Sigmoid colon (tissue), 7 donors: ENCODE measurements around the gene NRG2. TPM values are rescaled to one million over a fixed set of nuclear protein-coding genes. Genes with fewer than 3 reads are reported as not detected.

Experiments used
- DNase-seq: peaks from one replicate; pipeline ENCODE4 v3.0.0-alpha.2; 2019
- H3K27ac ChIP-seq, 4 donors: fragments of 200-600 bp; sonication (generic); one replicate each; pipeline ENCODE4 v1.5.1; 2016 to 2019; ENCODE audit warnings: mild to moderate bottlenecking in 1 of 4
- H3K27me3 ChIP-seq, 3 donors: fragments of 200-600 bp; sonication (generic); one replicate each; pipeline ENCODE4 v1.5.1; 2019; ENCODE audit warnings: mild to moderate bottlenecking in 1 of 3
- H3K36me3 ChIP-seq, 4 donors: fragments of 200-600 bp; sonication (generic); one replicate each; pipeline ENCODE4 v1.5.1; 2016 to 2019
- H3K4me1 ChIP-seq, 4 donors: fragments of 200-600 bp; sonication (generic); one replicate each; pipeline ENCODE4 v1.5.1; 2017 to 2019
- H3K4me3 ChIP-seq, 4 donors: fragments of 200-600 bp; sonication (generic); one replicate each; pipeline ENCODE4 v1.5.1; 2017 to 2019; ENCODE audit warnings: mild to moderate bottlenecking in 2 of 4, moderate library complexity in 1 of 4
- H3K9me3 ChIP-seq, 4 donors: fragments of 200-600 bp in 3 of 4; sonication (generic) in 3 of 4; one replicate each; pipeline versions ENCODE4 v1.5.1 to v1.6.1; 2013 to 2019
- CTCF ChIP-seq, 4 experiments: fragments of 450-650 bp in 3 of 4; fragments of 200-600 bp in 1 of 4; IDR thresholded peaks; one replicate each; pipeline ENCODE4 v1.5.1; 2016 to 2019; ENCODE audit warnings: antibody characterized with exemption in 4 of 4, mild to moderate bottlenecking in 3 of 4, moderate library complexity in 2 of 4
- EP300 ChIP-seq, 4 donors: sonication (generic); formaldehyde crosslinking; IDR thresholded peaks; one replicate each; pipeline ENCODE4 v1.6.1; 2017; ENCODE audit warnings: antibody characterized with exemption in 4 of 4
- POLR2A ChIP-seq, 2 donors: fragments of 450-650 bp; IDR thresholded peaks; one replicate each; pipeline ENCODE4 v1.6.1; 2016; ENCODE audit warnings: antibody characterized with exemption in 2 of 2, mild to moderate bottlenecking in 2 of 2, moderate library complexity in 2 of 2
- POLR2AphosphoS5 ChIP-seq, 4 donors: sonication (generic); formaldehyde crosslinking; IDR thresholded peaks; one replicate each; pipeline ENCODE4 v1.6.1; 2017; ENCODE audit warnings: antibody characterized with exemption in 4 of 4
- WGBS, 2 donors: extraction: QIAGEN DNeasy Blood & Tissue Kit; methylation state at CpG; one replicate each; pipeline ENCODE4 v1.1.7; 2013; 5-methylcytosine and 5-hydroxymethylcytosine counted together
- intact Hi-C: fragments of 100-400 bp; cut with DNase I; formaldehyde crosslinking; loops from one replicate; pipeline ENCODE4 v1.15.1; 2023
- polyA plus RNA-seq, 3 donors: library from polyadenylated mRNA; stranded (reverse); fragments of 200-250 nt; gene quantifications; one replicate each; pipeline ENCODE4 v1.2.3, GENCODE V29; 2013
- total RNA-seq, 4 donors: library from RNA; depleted of rRNA; stranded (reverse); fragments of >200 nt; gene quantifications; one replicate each; pipeline ENCODE4 v1.1.0, GENCODE V29; 2016
- donor health status: healthy with polysubstance abuse.
- donor health status: Bipolar disorder and iron deficiency.
- donor health status: healthy.

Gene NRG2
- total and polyA plus RNA-seq, 7 donors, result 0.80 to 11.9 (median 4.8) TPM; not detected in 2

GRCh38 chr5:139901251-139901575 lies 141.9 kb downstream of the NRG2 start:
- Histone ChIP-seq H3K27ac (no peak overlapping the region), H3K4me3 (no peak overlapping the region), H3K4me1 (peaks cover 0 to 30% (median 24%) of the 10 kb centered on the region in 4 donors), H3K36me3 (no peaks in the 10 kb centered on the region), H3K9me3 (no peaks in the 10 kb centered on the region), H3K27me3 (peaks cover 0 to 19% (median 6%) of the 10 kb centered on the region in 3 donors)
- WGBS, 2 donors, result 56 to 68% methylated on average over 2 of the region's 2 CpGs
- no peak for TF ChIP-seq CTCF (IDR thresholded peaks at IDR 0.05)
- TF ChIP-seq EP300 (IDR thresholded peaks at IDR 0.05), result no peak
- no peak for TF ChIP-seq POLR2A (IDR thresholded peaks at IDR 0.05)
- TF ChIP-seq POLR2AphosphoS5 (IDR thresholded peaks at IDR 0.05), result no peak
- peak; percentile 30 for DNase-seq
- intact Hi-C loops, result no loop called here

GRCh38 chr5:139900546-139901250 lies 142.4 kb downstream of the NRG2 start:
- no peak overlapping the region for H3K4me3 ChIP-seq
- peak; percentile 22 for DNase-seq
- intact Hi-C loops, result no loop called here
- H3K36me3 ChIP-seq, result no peaks in the 10 kb centered on the region
- H3K9me3 ChIP-seq, result no peaks in the 10 kb centered on the region
- no peak overlapping the region for H3K27ac ChIP-seq
- peaks cover 0 to 35% (median 29%) of the 10 kb centered on the region in 4 donors for H3K4me1 ChIP-seq
- 81 to 88% methylated on average over 3 of the region's 3 CpGs for WGBS, 2 donors
- TF ChIP-seq EP300 (IDR thresholded peaks at IDR 0.05) (no peak), CTCF (IDR thresholded peaks at IDR 0.05) (no peak), POLR2AphosphoS5 (IDR thresholded peaks at IDR 0.05) (no peak), POLR2A (IDR thresholded peaks at IDR 0.05) (no peak)
- H3K27me3 ChIP-seq, result peaks cover 0 to 19% (median 6%) of the 10 kb centered on the region in 3 donors

GRCh38 chr5:139898981-139899380 lies 144.1 kb downstream of the NRG2 start:
- H3K4me3 ChIP-seq, result no peak overlapping the region
- no peak overlapping the region for H3K27ac ChIP-seq
- no peak for TF ChIP-seq EP300 (IDR thresholded peaks at IDR 0.05)
- no peak for TF ChIP-seq POLR2AphosphoS5 (IDR thresholded peaks at IDR 0.05)
- TF ChIP-seq POLR2A (IDR thresholded peaks at IDR 0.05), result no peak
- no peak for TF ChIP-seq CTCF (IDR thresholded peaks at IDR 0.05)
- 80 to 90% methylated on average over 2 of the region's 2 CpGs for WGBS, 2 donors
- H3K9me3 ChIP-seq, result no peaks in the 10 kb centered on the region
- H3K4me1 ChIP-seq, result peaks cover 0 to 36% (median 31%) of the 10 kb centered on the region in 4 donors
- peaks cover 0 to 9% (median 0%) of the 10 kb centered on the region in 3 donors for H3K27me3 ChIP-seq
- H3K36me3 ChIP-seq, result no peaks in the 10 kb centered on the region
- intact Hi-C loops, result no loop called here
- DNase-seq, result peak; percentile 18

GRCh38 chr5:139897982-139898381 lies 145.1 kb downstream of the NRG2 start:
- H3K36me3 ChIP-seq, result no peaks in the 10 kb centered on the region
- no peak overlapping the region for H3K27ac ChIP-seq
- 88 to 94% methylated on average over 6 of the region's 6 CpGs for WGBS, 2 donors
- no peaks in the 10 kb centered on the region for H3K27me3 ChIP-seq
- intact Hi-C loops, result no loop called here
- peaks cover 0 to 39% (median 29%) of the 10 kb centered on the region in 4 donors for H3K4me1 ChIP-seq
- H3K9me3 ChIP-seq, result no peaks in the 10 kb centered on the region
- DNase-seq, result peak; percentile 28
- no peak overlapping the region for H3K4me3 ChIP-seq
- TF ChIP-seq POLR2AphosphoS5 (IDR thresholded peaks at IDR 0.05) (no peak), EP300 (IDR thresholded peaks at IDR 0.05) (no peak), CTCF (IDR thresholded peaks at IDR 0.05) (no peak), POLR2A (IDR thresholded peaks at IDR 0.05) (no peak)
